B cell (primary cell): Measurements from ENCODE around the gene GADD45B. TPM values are rescaled to one million over a fixed set of nuclear protein-coding genes. Genes with fewer than 3 reads are reported as not detected.

Source experiments
- ATAC-seq: fragments of 200-7000 bp; cut with Tn5 transposase; one replicate; pipeline ENCODE4 v1.10.0; 2021; ENCODE audit warnings: low read depth, mild to moderate bottlenecking, moderate number of reproducible peaks, moderate library complexity
- CTCF ChIA-PET: fragments of 350-600 bp; sonication (Branson Sonifier 250); formaldehyde crosslinking; loops from one replicate; lab custom pipeline; 2021; ENCODE audit warnings: antibody characterized with exemption, inconsistent platforms; lab: Charles Lee
- POLR2A ChIA-PET: fragments of 350-600 bp; sonication (Branson Sonifier 250); formaldehyde crosslinking; loops from one replicate; lab custom pipeline; 2021; ENCODE audit warnings: antibody characterized with exemption; lab: Charles Lee
- DNase-seq: peaks from one replicate; pipeline ENCODE4 v3.0.0; 2013
- H2AFZ ChIP-seq: 2 replicates; pipeline ENCODE4 v1.6.1; 2012; ENCODE audit warnings: mild to moderate bottlenecking, low read depth, low read length; ENCODE audit not compliant: insufficient read depth, poor library complexity, severe bottlenecking
- H3K27ac ChIP-seq, 2 donors: 1 replicate in 1 of 2; 2 replicates in 1 of 2; pipeline ENCODE4 v1.5.1; 2012 to 2013; ENCODE audit warnings: low read length in 2 of 2, mild to moderate bottlenecking in 2 of 2, moderate library complexity in 1 of 2
- H3K27me3 ChIP-seq, 4 experiments: fragments of 200-600 bp in 1 of 4; sonication (generic) in 1 of 4; replicated peaks in 1 of 4; 1 replicate in 2 of 4; 2 replicates in 2 of 4; pipeline versions ENCODE4 v1.6.1 to v1.7.0; 2013 to 2016; ENCODE audit warnings: low read length in 3 of 4, mild to moderate bottlenecking in 2 of 4, mixed read lengths in 1 of 4, moderate library complexity in 1 of 4; ENCODE audit not compliant: insufficient read depth in 4 of 4, control insufficient read depth in 3 of 4; ENCODE audit errors: control extremely low read depth in 1 of 4
- H3K36me3 ChIP-seq, 2 experiments: replicated peaks in 1 of 2; 1 replicate in 1 of 2; 2 replicates in 1 of 2; pipeline versions ENCODE4 v1.6.1 to v1.7.1; 2013; ENCODE audit warnings: low read length in 1 of 2; ENCODE audit not compliant: insufficient read depth in 2 of 2, control insufficient read depth in 1 of 2; ENCODE audit errors: control extremely low read depth in 1 of 2, extremely low read depth in 1 of 2
- H3K4me1 ChIP-seq, 2 donors: fragments of 200-600 bp in 1 of 2; sonication (generic) in 1 of 2; 1 replicate in 1 of 2; 2 replicates in 1 of 2; pipeline versions ENCODE4 v1.5.1 to v1.6.1; 2013 to 2017; ENCODE audit warnings: low read length in 2 of 2; ENCODE audit not compliant: control insufficient read depth in 2 of 2, insufficient read depth in 2 of 2
- H3K4me2 ChIP-seq: replicated peaks from 2 replicates; pipeline ENCODE3; 2012; ENCODE audit warnings: mild to moderate bottlenecking, low read depth, low read length; ENCODE audit not compliant: poor library complexity, severe bottlenecking
- H3K4me3 ChIP-seq, 5 experiments: fragments of 200-600 bp in 1 of 5; sonication (generic) in 1 of 5; 1 replicate in 3 of 5; 2 replicates in 2 of 5; pipeline versions ENCODE4 v1.5.1 to v1.7.0; 2011 to 2016; ENCODE audit warnings: low read length in 4 of 5, mild to moderate bottlenecking in 4 of 5, low read depth in 2 of 5, control low read depth in 1 of 5, moderate library complexity in 1 of 5; ENCODE audit not compliant: insufficient read depth in 1 of 5; ENCODE audit errors: control extremely low read depth in 1 of 5, extremely low read depth in 1 of 5
- H3K79me2 ChIP-seq: fragments of 200-600 bp; sonication (generic); one replicate; pipeline ENCODE4 v1.6.0; 2016; ENCODE audit warnings: low read length; ENCODE audit not compliant: control insufficient read depth, insufficient read depth
- H3K9ac ChIP-seq: fragments of 200-600 bp; sonication (generic); 2 replicates; pipeline ENCODE4 v1.6.1; 2017; ENCODE audit warnings: mild to moderate bottlenecking, low read length, moderate library complexity
- H3K9me3 ChIP-seq, 3 donors: one replicate each; pipeline versions ENCODE4 v1.6.1 to v1.7.1; 2013; ENCODE audit warnings: low read length in 2 of 3; ENCODE audit not compliant: control insufficient read depth in 2 of 3, insufficient read depth in 1 of 3; ENCODE audit errors: control extremely low read depth in 1 of 3
- H4K20me1 ChIP-seq: 2 replicates; pipeline ENCODE4 v1.6.0; 2012; ENCODE audit warnings: mild to moderate bottlenecking, low read length; ENCODE audit not compliant: insufficient read depth, control insufficient read depth, poor library complexity, severe bottlenecking
- H3K27ac Mint-ChIP-seq: one replicate; pipeline ENCODE4 v1.8.0; 2021; ENCODE audit warnings: mixed read lengths
- H3K27me3 Mint-ChIP-seq: one replicate; pipeline ENCODE4 v1.8.0; 2021; ENCODE audit warnings: mixed read lengths
- H3K4me1 Mint-ChIP-seq: one replicate; pipeline ENCODE4 v1.8.0; 2021; ENCODE audit warnings: mixed read lengths
- H3K4me3 Mint-ChIP-seq: one replicate; pipeline ENCODE4 v1.8.0; 2021; ENCODE audit warnings: mixed read lengths
- H3K9me3 Mint-ChIP-seq: one replicate; pipeline ENCODE4 v1.8.0; 2022; ENCODE audit warnings: mixed read lengths; ENCODE audit not compliant: insufficient read depth
- CTCF ChIP-seq: fragments of 200-600 bp; IDR thresholded peaks from one replicate; pipeline ENCODE4 v1.8.0; 2022; ENCODE audit warnings: antibody characterized with exemption, mild to moderate bottlenecking
- EZH2 ChIP-seq: IDR thresholded peaks from 2 replicates; pipeline ENCODE4 v1.6.1; 2012; ENCODE audit warnings: borderline replicate concordance, low read depth, mild to moderate bottlenecking, moderate library complexity, low read length; ENCODE audit not compliant: insufficient read depth, poor library complexity, severe bottlenecking
- WGBS: methylation state at CpG from one replicate; pipeline ENCODE4 v1.1.5; 2013; ENCODE audit warnings: missing lambda C conversion rate; ENCODE audit not compliant: insufficient coverage; 5-methylcytosine and 5-hydroxymethylcytosine counted together
- intact Hi-C: fragments of 100-400 bp; cut with micrococcal nuclease; formaldehyde crosslinking; loops from one replicate; pipeline ENCODE4 v1.10.0; 2022
- polyA plus RNA-seq: library from polyadenylated mRNA; depleted of rRNA; stranded (reverse); fragments of >200 nt; gene quantifications from 2 replicates; pipeline ENCODE4 v1.2.3, GENCODE V29; 2012
- total RNA-seq, 2 donors: library from RNA; stranded (reverse); fragments of 120-200 nt in 1 of 2; gene quantifications; 1 replicate in 1 of 2; 2 replicates in 1 of 2; pipeline versions ENCODE4 v1.2.3 to v1.2.4, GENCODE V29; 2013 to 2022

GADD45B gene
- total and polyA plus RNA-seq, 2 donors (not counting 1 experiment from before 2014, with no cell fraction given): 166 to 215 TPM

- peaks cover 13 to 28% of the 10 kb centered on the region in 2 donors for H3K4me1 ChIP-seq
- peaks cover 31% of the 10 kb centered on the region for H3K4me1 Mint-ChIP-seq
- ChIA-PET POLR2A (no interaction called here), CTCF (no interaction called here)
- no peaks in the 10 kb centered on the region for H3K9me3 ChIP-seq
- no peaks in the 10 kb centered on the region for H3K36me3 ChIP-seq
- H3K27ac ChIP-seq: no peak overlapping the region
- intact Hi-C loops: no loop called here
- peaks cover 63% of the 10 kb centered on the region for H3K79me2 ChIP-seq
- H3K4me2 ChIP-seq: no peak overlapping the region
- no peaks in the 10 kb centered on the region for H3K27me3 Mint-ChIP-seq
- no peak overlapping the region for H3K27ac Mint-ChIP-seq
- DNase-seq (no peak), ATAC-seq (no peak)
- no peak overlapping the region for H3K9ac ChIP-seq
- no peaks in the 10 kb centered on the region for H3K9me3 Mint-ChIP-seq
- no peak overlapping the region for H3K4me3 Mint-ChIP-seq
- H4K20me1 ChIP-seq: peaks cover 8% of the 10 kb centered on the region
- WGBS: 92% methylated on average over 5 of the region's 7 CpGs
- H3K4me3 ChIP-seq: no peak overlapping the region
- TF ChIP-seq EZH2: no peak
- TF ChIP-seq CTCF: no peak
- no peaks in the 10 kb centered on the region for H3K27me3 ChIP-seq
- H2AFZ ChIP-seq: no peak overlapping the region
Observed at GRCh38 chr19:2451138-2451537, 24.8 kb upstream of the GADD45B start.

- ChIA-PET CTCF (no interaction called here), POLR2A (no interaction called here)
- 98% methylated on average over 18 of the region's 18 CpGs for WGBS
- Histone ChIP-seq H3K79me2 (peaks cover 63% of the 10 kb centered on the region), H3K4me2 (no peak overlapping the region), H3K9ac (no peak overlapping the region), H3K27me3 (no peaks in the 10 kb centered on the region), H3K4me3 (no peak overlapping the region), H2AFZ (no peak overlapping the region), H3K27ac (no peak overlapping the region), H3K9me3 (no peaks in the 10 kb centered on the region), H4K20me1 (peaks cover 8% of the 10 kb centered on the region), H3K4me1 (peaks cover 7 to 23% of the 10 kb centered on the region in 2 donors), H3K36me3 (no peaks in the 10 kb centered on the region)
- DNase-seq (no peak), ATAC-seq (no peak)
- H3K27ac Mint-ChIP-seq: no peak overlapping the region
- intact Hi-C loops: no loop called here
- H3K4me1 Mint-ChIP-seq: peaks cover 25% of the 10 kb centered on the region
- no peak for TF ChIP-seq EZH2
- no peak for TF ChIP-seq CTCF
- no peak overlapping the region for H3K4me3 Mint-ChIP-seq
- H3K27me3 Mint-ChIP-seq: no peaks in the 10 kb centered on the region
- H3K9me3 Mint-ChIP-seq: no peaks in the 10 kb centered on the region
Observed at GRCh38 chr19:2451741-2452140, 24.2 kb upstream of the GADD45B start.
